OCI-LY1 (cell line): Measurements from ENCODE around the gene MAP2K1.

Experiments
- H2AFZ ChIP-seq: fragments of 200-600 bp; sonication (generic), shearing (Covaris generic); 2 replicates; pipeline ENCODE4 v1.6.0; 2014; ENCODE audit warnings: antibody characterized with exemption, mild to moderate bottlenecking, low read length
- H3F3A ChIP-seq: fragments of 200-600 bp; sonication (generic), shearing (Covaris generic); 2 replicates; pipeline ENCODE4 v1.6.0; 2014; ENCODE audit warnings: mild to moderate bottlenecking, antibody characterized with exemption, low read length, moderate library complexity; ENCODE audit not compliant: insufficient read depth
- H3K27ac ChIP-seq: fragments of 200-600 bp; sonication (generic); 2 replicates; pipeline ENCODE4 v1.5.1; 2014; ENCODE audit warnings: low read length, mixed run types, mild to moderate bottlenecking, low read depth; ENCODE audit not compliant: poor library complexity, severe bottlenecking
- H3K27me3 ChIP-seq: fragments of 200-600 bp; sonication (generic); 2 replicates; pipeline ENCODE4 v1.6.0; 2014; ENCODE audit warnings: antibody characterized with exemption, mild to moderate bottlenecking, low read length, moderate library complexity; ENCODE audit not compliant: insufficient read depth
- H3K36me3 ChIP-seq: fragments of 200-600 bp; sonication (generic); 2 replicates; pipeline ENCODE4 v1.6.1; 2014; ENCODE audit warnings: mild to moderate bottlenecking, antibody characterized with exemption, low read length, moderate library complexity, mixed read lengths; ENCODE audit not compliant: insufficient read depth
- H3K4me1 ChIP-seq: fragments of 200-600 bp; sonication (generic); 2 replicates; pipeline ENCODE4 v1.5.1; 2014; ENCODE audit warnings: mild to moderate bottlenecking, low read length, moderate library complexity; ENCODE audit not compliant: insufficient read depth, severe bottlenecking
- H3K4me2 ChIP-seq: fragments of 200-600 bp; sonication (generic), shearing (Covaris generic); 2 replicates; pipeline ENCODE4 v1.6.1; 2014; ENCODE audit warnings: low read length
- H3K4me3 ChIP-seq: fragments of 200-600 bp; sonication (generic); 2 replicates; pipeline ENCODE4 v1.5.1; 2014; ENCODE audit warnings: low read length, low read depth, mild to moderate bottlenecking, mixed read lengths; ENCODE audit not compliant: poor library complexity, severe bottlenecking
- H3K79me2 ChIP-seq: fragments of 200-600 bp; shearing (Covaris generic); 2 replicates; pipeline ENCODE4 v1.6.1; 2016; ENCODE audit warnings: mixed run types, low read length, mixed read lengths; ENCODE audit not compliant: insufficient read depth
- H3K9ac ChIP-seq: fragments of 200-600 bp; sonication (generic), shearing (Covaris generic); 2 replicates; pipeline ENCODE4 v1.6.1; 2014; ENCODE audit warnings: mild to moderate bottlenecking, low read length, mixed read lengths
- H3K9me2 ChIP-seq: fragments of 200-600 bp; sonication (generic), shearing (Covaris generic); 2 replicates; pipeline ENCODE4 v1.6.1; 2014; ENCODE audit warnings: low read depth, mild to moderate bottlenecking, low read length, mixed read lengths
- H3K9me3 ChIP-seq: fragments of 200-600 bp; shearing (Covaris generic); 2 replicates; pipeline ENCODE4 v1.6.1; 2014; ENCODE audit warnings: low read length, mixed read lengths
- H4K20me1 ChIP-seq: fragments of 200-600 bp; sonication (generic), shearing (Covaris generic); 2 replicates; pipeline ENCODE4 v1.6.0; 2016; ENCODE audit warnings: mild to moderate bottlenecking, low read length; ENCODE audit not compliant: insufficient read depth
- EZH2 ChIP-seq: fragments of 200-600 bp; sonication (generic), shearing (Covaris generic); IDR thresholded peaks from 2 replicates; pipeline ENCODE4 v1.8.0; 2017; ENCODE audit warnings: borderline replicate concordance, mixed run types, mild to moderate bottlenecking, antibody characterized with exemption, low read length, moderate library complexity, mixed read lengths
- TF ChIP-seq, protein P1 (sequence below): fragments of 200-600 bp; sonication (generic), shearing (Covaris generic); IDR thresholded peaks from 2 replicates; pipeline ENCODE4 v1.5.1; 2017; ENCODE audit warnings: mild to moderate bottlenecking, antibody characterized with exemption, low read length, moderate library complexity, mixed read lengths

MAP2K1 gene

GRCh38 chr15:66503780-66504562, 117.3 kb downstream of the MAP2K1 start:
- Histone ChIP-seq H3K9ac (peak overlapping the region; percentile 89), H2AFZ (no peak overlapping the region), H3K79me2 (peaks cover 47% of the 10 kb centered on the region), H3K4me1 (peaks cover 39% of the 10 kb centered on the region), H3K27ac (peak overlapping the region; percentile 86), H3K4me2 (peak overlapping the region; percentile 95), H3K9me2 (no peaks in the 10 kb centered on the region), H3K36me3 (peaks cover 59% of the 10 kb centered on the region), H4K20me1 (no peaks in the 10 kb centered on the region), H3K4me3 (peak overlapping the region; percentile 96), H3K9me3 (no peaks in the 10 kb centered on the region), H3F3A (peaks cover 21% of the 10 kb centered on the region), H3K27me3 (no peaks in the 10 kb centered on the region)
- TF ChIP-seq EZH2, result no peak
- TF ChIP-seq, protein P1, sequence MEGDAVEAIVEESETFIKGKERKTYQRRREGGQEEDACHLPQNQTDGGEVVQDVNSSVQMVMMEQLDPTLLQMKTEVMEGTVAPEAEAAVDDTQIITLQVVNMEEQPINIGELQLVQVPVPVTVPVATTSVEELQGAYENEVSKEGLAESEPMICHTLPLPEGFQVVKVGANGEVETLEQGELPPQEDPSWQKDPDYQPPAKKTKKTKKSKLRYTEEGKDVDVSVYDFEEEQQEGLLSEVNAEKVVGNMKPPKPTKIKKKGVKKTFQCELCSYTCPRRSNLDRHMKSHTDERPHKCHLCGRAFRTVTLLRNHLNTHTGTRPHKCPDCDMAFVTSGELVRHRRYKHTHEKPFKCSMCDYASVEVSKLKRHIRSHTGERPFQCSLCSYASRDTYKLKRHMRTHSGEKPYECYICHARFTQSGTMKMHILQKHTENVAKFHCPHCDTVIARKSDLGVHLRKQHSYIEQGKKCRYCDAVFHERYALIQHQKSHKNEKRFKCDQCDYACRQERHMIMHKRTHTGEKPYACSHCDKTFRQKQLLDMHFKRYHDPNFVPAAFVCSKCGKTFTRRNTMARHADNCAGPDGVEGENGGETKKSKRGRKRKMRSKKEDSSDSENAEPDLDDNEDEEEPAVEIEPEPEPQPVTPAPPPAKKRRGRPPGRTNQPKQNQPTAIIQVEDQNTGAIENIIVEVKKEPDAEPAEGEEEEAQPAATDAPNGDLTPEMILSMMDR, result no peak

GRCh38 chr15:66504563-66505429, 118.1 kb downstream of the MAP2K1 start, which contains the start of the genes RPL4 and ZWILCH:
RPL4 (minus strand) TSS chr15:66504855; CDS start chr15:66504790, 65 bp downstream.
ZWILCH (plus strand) TSS chr15:66505326; CDS start chr15:66505339, 13 bp downstream.
- peaks cover 16% of the 10 kb centered on the region for H3F3A ChIP-seq
- H3K9me3 ChIP-seq, result no peaks in the 10 kb centered on the region
- TF ChIP-seq EZH2, result no peak
- TF ChIP-seq, protein P1, result no peak
- peaks cover 39% of the 10 kb centered on the region for H3K4me1 ChIP-seq
- H3K9ac ChIP-seq, result peak within 1 kb of the TSS; percentile 89
- peak within 1 kb of the TSS; percentile 96 for H3K4me3 ChIP-seq
- no peaks in the 10 kb centered on the region for H3K27me3 ChIP-seq
- no peaks in the 10 kb centered on the region for H4K20me1 ChIP-seq
- peak within 1 kb of the TSS; percentile 94; the same call in 1 of the 2 replicates for H2AFZ ChIP-seq
- no peaks in the 10 kb centered on the region for H3K9me2 ChIP-seq
- peaks cover 51% of the 10 kb centered on the region for H3K36me3 ChIP-seq
- H3K4me2 ChIP-seq, result peak within 1 kb of the TSS; percentile 95
- H3K79me2 ChIP-seq, result peaks cover 47% of the 10 kb centered on the region
- peak within 1 kb of the TSS; percentile 86 for H3K27ac ChIP-seq

DNA sequence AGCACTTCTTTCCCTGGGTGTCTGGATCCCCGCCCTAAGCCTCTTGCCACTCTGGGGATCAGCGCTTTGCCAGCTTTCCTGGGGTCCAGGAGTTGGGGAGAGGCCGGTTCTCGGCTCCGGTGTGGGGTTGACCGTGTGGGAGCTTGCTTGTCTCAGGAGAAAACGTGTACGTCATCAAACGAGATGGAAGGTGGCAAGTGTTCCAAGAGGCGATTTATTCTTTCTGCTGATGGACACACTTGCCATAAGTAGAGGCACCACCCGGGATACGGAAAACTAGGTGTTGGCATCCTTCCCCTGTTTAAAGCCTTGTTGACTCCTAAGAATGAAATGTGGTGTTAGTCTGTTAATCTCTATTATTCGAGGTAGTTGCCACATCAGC, 118.7 kb downstream of the MAP2K1 start:
- Histone ChIP-seq H4K20me1 (no peaks in the 10 kb centered on the region), H3K36me3 (peaks cover 45% of the 10 kb centered on the region), H3K4me3 (peak overlapping the region; percentile 96), H3K27ac (peak overlapping the region; percentile 86), H3K4me1 (peaks cover 39% of the 10 kb centered on the region), H3K79me2 (peaks cover 47% of the 10 kb centered on the region), H3K9me2 (no peaks in the 10 kb centered on the region), H3K9me3 (no peaks in the 10 kb centered on the region), H3K27me3 (no peaks in the 10 kb centered on the region), H3K4me2 (peak overlapping the region; percentile 95), H2AFZ (no peak overlapping the region), H3K9ac (peak overlapping the region; percentile 89), H3F3A (peaks cover 12% of the 10 kb centered on the region; the same call in 1 of the 2 replicates)
- TF ChIP-seq, protein P1, result no peak
- no peak for TF ChIP-seq EZH2
